Posterior vena cava (tissue), 2 donors: ENCODE measurements around the gene MPLKIP. TPM values are rescaled to one million over a fixed set of nuclear protein-coding genes. Genes with fewer than 3 reads are reported as not detected.
"Not testable (repeated sequence)": the region's sequence is repeated elsewhere in the genome, so short reads cannot be mapped to it uniquely, and the experiment has no call there.

Experiments
- DNase-seq: peaks from one replicate; pipeline ENCODE4 v3.0.0-alpha.2; 2020; ENCODE audit warnings: low spot score
- intact Hi-C, 2 donors: fragments of 100-400 bp; cut with DNase I; formaldehyde crosslinking; loops; one replicate each; pipeline versions ENCODE4 v1.14.1 to v1.14.2; 2022 to 2023
- total RNA-seq, 2 donors: library from RNA; stranded (reverse); fragmentation: NEBNext Ultra II Directional; extraction: Animal tissue kit (Norgen Biotek cat#: 25700); gene quantifications; one replicate each; pipeline ENCODE4 v1.2.1, GENCODE V29; 2021
- donor health status: DM: yes; HTN: yes; CAD: no.
- donor health status: DM: yes; HTN: yes; CAD: no.

The MPLKIP gene
- total RNA-seq, 2 donors from 2014 or later, result 19.3 to 20.4 TPM

- intact Hi-C loops, result no loop called here
- no peak for DNase-seq
These were observed 4.6 kb upstream of the MPLKIP start for GRCh38 chr7:40138973-40139372.

DNA sequence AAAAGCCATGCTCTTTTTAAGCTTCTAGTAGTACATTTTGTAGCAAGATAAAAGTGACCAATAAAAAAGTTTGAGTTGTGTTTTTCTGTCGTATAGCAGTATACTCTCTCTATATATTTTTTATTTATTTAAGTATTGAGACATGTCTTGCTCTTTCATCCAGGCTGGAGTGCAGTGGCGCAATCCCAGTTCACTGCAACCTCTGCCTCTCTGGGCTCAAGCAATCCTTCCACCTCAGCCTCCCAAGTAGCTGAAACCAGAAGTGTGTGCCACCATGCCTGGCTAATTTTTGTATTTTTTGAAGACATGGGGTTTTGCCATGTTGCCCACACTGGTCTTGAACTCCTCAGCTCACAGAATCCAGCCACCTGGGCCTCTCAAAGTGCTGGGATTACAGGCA is 3.1 kb upstream of the MPLKIP start:
- intact Hi-C loops, result no loop called here
- no peak for DNase-seq

DNA sequence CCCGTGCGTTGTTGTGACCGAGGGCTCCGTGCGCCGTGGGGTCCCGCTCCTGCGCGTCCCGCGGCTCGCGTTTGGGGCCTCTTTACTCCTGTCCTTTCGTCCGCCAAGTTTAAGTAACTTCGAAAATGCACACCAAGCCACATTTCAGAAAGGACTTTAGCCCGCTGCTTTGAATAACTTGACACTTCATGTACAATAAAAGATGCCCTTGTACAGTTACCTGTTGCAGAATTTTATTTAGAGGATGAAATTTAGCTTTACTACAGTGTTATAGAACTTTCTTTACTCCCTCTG is 842 bp upstream of the MPLKIP start:
- intact Hi-C loops, result no loop called here
- DNase-seq, result no peak

- intact Hi-C loops, result no loop called here
- no peak for DNase-seq
These were observed 628 bp downstream of the MPLKIP start for GRCh38 chr7:40133561-40134427.

DNA sequence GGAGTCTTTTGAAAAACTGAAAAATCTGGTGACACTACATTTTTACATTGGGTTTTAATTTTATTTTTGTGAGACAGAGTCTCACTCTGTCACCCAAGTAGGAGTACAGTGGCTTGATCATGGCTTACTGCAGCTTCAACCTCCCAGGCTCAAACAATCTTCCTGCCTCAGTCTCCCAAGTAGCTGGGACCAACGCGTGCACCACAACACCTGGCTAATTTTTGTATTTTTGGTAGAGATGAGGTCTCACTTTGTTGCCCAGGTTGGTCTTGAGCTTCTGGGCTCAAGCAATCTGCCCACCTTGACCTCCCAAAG is 11.5 kb downstream of the MPLKIP start:
- intact Hi-C loops, result no loop called here
- no peak for DNase-seq

- intact Hi-C loops, DNase-seq: not testable (repeated sequence)
These were observed 12.1 kb downstream of the MPLKIP start for GRCh38 chr7:40122100-40122939.

DNA sequence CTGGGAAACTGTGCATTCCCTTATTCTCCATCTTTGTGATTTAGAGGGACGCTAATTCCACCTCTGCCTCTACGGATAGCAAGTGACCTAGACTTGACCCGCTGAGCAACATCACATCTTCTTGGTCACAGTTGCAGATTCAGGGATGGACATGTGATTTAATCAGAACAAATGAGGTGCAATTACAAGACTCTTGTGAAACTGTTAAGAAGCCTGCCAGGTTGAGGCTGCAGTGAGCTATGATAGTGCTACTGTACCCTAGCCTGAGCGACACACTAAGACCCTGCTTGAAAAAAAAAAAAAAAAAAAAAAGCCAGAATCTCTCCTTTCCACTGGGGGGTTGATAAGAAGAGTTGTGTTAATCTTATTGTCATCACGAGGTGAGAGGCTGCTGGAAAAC is 14.4 kb downstream of the MPLKIP start:
- intact Hi-C loops, result no loop called here
- DNase-seq, result no peak

DNA sequence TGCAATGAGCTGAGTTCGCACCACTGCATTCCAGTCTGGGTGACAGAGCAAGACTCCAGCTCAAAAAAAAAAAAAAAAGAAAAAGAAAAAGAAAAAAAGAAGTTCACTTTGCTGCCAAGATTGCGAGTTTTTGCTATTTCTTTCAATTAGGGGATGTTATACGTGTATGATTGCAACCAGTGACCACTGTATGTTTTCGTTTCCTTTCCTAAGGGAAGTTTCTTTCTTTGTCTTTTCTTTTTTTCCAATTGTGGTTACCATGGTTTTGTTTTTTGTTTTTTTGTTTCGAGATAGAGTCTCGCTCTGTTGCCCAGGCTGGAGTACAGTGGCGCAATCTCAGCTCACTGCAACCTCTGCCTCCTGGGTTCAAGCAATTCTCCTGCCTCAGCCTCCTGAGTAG is 16.2 kb downstream of the MPLKIP start:
- DNase-seq, intact Hi-C loops: not testable (repeated sequence)

GRCh38 chr7:40117199-40117598 is 17.2 kb downstream of the MPLKIP start:
- intact Hi-C loops, DNase-seq: not testable (repeated sequence)

DNA sequence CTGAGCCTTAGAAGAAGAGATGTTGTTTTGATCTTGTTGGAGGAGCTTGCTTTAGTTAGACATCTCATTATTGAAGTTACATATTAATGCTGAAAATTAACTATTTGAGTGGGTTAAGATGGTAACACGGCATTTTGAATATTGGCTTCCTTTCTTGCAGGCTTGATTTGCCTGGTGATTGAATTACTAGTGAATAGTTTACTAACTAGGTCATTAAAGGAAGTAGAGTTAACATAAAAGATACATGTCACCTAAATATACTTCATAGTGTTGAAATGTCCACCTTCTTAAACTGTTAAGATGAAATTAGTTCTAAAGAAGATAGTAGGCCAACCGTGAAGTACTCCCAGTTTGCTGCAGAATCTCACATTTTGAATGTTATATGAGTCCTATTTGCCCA is 18.5 kb downstream of the MPLKIP start:
- intact Hi-C loops, result no loop called here
- no peak for DNase-seq

- intact Hi-C loops, result no loop called here
- no peak for DNase-seq
These were observed 28.4 kb downstream of the MPLKIP start for GRCh38 chr7:40105879-40106473.

GRCh38 chr7:40102897-40103296 is 31.5 kb downstream of the MPLKIP start:
- DNase-seq, result no peak
- intact Hi-C loops, result no loop called here

- no peak for DNase-seq
- intact Hi-C loops, result no loop called here
These were observed 33.2 kb downstream of the MPLKIP start for GRCh38 chr7:40101201-40101600.

- intact Hi-C loops, result no loop called here
- DNase-seq, result no peak
These were observed 34.6 kb downstream of the MPLKIP start for GRCh38 chr7:40099837-40100236.

GRCh38 chr7:40098810-40099209 is 35.6 kb downstream of the MPLKIP start:
- intact Hi-C loops, result no loop called here
- no peak for DNase-seq

DNA sequence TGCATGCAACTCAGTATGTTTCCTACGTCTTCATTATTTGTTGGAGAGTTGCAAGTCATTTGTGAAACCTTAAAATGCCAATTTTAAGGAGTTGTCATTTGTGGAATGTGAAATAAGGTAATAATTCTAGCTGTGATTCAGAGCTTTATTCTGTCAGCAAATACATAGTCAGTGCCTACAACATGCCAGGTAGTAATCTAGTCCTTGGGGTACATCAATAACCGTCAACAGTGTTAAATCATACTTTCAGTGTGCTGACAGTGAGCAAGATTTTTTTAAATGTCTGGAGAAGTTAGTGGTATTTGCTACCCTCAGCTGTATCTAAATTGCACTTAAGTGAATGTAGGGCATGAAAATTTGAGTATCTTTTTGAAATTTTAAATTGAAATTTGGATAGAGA is 36.7 kb downstream of the MPLKIP start:
- intact Hi-C loops, result no loop called here
- DNase-seq, result no peak

DNA sequence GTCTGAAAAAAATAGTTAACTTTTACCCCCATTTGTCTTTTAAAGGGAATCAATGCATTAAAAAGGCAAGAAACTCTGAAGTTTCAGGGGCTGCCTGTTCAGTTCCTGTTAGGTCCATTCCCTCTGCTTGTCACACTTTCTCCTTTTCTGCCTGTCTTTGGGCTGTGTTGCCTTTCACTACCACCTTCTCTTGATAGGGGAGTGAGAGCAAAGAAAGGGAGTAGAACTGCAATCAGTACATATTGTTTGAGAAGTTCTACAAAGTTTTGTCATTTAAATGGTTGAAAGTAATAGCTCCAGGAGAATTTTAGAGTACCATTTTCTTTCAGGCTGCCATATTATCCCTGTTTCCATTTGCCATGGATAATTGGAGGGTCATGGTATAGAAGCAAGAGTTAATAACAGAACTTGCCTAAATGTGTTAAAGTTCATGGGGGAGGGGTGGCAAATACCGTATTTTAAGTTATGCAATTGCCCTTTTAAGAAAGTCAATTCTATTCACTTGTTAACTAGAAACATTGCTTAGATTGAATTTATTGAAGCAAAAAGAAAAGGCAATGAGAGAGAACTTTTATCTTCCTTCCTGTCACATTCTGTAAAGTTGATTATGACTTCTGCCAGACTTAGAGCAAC is 38.6 kb downstream of the MPLKIP start:
- DNase-seq, result no peak
- intact Hi-C loops, result no loop called here

DNA sequence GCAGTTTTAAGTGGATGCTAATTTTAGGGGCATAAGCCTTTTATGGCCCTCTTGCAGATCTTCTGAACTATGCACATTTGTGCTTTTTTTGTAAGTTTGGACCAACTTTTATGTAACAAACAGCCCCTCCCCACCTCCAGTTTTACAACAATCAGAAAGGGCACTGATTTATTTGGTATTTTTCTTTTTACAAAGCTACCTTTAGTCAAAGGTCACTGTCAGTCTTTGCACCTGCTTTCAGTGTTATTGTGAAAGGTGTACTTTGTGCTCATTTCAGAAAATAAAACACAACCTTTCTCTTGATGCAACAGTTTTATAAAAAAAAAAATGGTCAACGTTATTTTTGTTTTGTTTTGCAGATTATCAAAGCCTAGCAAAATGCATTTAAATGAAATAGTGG is 39.2 kb downstream of the MPLKIP start:
- intact Hi-C loops, result no loop called here
- DNase-seq, result no peak

DNA sequence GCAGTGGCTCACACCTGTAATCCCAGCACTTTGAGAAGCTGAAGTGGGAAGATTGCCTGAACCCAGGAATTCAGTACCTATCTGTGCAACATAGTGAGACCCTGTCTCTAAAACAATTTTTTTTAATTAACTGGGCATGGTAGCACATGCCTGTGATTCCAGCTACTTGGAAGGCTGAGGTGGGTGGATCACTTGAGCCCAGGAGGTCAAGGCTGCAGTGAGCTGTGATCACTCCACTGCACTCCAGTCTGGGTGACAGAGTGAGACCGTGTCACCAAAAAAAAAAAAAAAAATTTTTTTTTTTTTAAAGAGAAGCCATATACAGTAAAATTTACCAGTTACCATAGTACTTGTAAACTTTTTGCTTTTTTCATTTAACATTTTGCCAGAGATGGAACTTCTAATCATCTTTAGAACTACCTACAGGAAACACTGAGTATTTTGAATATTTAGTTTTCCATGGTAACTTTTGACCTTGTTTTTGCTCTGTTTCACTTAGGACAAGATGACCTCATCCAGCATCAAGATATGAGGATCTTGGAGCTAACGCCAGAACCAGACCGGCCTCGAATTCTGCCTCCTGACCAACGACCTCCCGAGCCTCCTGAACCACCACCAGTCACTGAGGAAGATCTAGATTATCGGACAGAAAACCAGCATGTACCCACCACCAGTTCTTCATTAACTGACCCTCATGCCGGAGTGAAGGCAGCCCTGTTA is 40.6 kb downstream of the MPLKIP start:
- DNase-seq, result no peak
- intact Hi-C loops, result no loop called here
